ENCODE measurements around the gene DMXL1.

Gene DMXL1, protein sequence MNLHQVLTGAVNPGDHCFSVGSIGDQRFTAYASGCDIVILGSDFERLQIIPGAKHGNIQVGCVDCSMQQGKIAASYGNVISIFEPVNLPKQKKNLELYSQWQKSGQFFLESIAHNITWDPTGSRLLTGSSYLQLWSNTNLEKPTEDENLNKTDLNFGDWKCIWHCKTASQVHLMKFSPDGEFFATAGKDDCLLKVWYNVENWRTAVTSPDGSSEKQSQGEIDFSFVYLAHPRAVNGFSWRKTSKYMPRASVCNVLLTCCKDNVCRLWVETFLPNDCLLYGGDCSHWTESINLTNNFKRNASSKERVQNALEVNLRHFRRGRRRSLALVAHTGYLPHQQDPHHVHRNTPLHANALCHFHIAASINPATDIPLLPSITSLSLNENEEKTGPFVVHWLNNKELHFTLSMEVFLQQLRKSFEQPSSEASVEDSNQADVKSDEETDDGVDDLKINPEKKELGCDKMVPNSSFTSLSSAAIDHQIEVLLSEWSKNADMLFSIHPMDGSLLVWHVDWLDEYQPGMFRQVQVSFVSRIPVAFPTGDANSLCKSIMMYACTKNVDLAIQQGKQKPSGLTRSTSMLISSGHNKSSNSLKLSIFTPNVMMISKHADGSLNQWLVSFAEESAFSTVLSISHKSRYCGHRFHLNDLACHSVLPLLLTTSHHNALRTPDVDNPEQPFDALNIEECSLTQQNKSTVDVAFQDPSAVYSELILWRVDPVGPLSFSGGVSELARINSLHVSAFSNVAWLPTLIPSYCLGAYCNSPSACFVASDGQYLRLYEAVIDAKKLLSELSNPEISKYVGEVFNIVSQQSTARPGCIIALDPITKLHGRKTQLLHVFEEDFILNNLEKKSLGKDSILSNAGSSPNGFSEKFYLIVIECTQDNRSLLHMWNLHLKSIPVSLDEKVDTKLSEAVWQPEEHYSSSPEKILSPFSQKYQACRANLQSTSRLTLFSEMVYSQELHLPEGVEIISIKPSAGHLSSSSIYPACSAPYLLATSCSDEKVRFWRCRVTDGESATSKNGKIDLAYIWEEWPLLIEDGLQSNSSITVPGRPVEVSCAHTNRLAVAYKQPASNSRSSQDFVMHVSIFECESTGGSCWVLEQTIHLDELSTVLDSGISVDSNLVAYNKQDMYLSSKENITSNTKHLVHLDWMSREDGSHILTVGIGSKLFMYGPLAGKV (N-terminal part only)

DNA sequence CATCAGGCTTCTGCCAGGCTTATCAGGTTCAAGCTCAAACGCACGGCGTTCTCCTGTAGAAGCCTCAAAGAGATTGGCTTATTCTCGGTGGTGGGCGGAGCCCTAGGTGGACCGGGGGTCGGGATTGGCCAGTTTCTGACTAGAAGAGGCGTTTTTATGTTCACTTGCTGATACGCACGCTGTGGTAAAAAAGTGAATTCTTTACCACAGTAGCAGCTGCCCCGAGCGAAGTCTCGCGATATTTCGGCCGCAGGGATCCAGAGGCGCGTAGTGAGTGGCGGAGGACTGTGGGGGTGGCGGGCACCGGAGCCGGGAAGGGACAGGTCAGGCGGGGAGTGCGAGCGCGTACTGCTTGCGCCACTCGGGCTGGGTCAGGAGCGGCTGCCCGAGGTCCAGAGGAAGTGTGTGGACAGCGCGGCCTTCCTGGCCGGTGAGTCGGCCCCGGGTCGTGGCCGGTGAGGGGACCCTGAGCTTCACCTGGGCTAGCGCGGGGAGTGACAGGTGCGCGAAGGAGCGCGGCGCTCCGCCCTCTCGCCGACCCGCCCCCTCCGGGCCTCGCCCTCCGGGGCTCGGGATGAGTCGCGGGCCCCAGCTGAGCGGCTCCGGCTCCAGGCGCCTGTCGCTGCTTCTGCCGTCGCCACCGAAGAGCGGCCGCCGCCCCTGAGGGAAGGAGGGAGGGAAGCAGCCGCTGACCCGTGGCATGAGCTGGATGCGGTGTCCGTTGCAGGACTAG lies at the start of gene DMXL1:
Gene DMXL1 (plus strand): TSS at position 260 of the 733 bp plus-strand sequence. CDS start 483 bp downstream, outside the sequence.
- peak; percentile 92 to 96 (median 94) for DNase-seq

DNA sequence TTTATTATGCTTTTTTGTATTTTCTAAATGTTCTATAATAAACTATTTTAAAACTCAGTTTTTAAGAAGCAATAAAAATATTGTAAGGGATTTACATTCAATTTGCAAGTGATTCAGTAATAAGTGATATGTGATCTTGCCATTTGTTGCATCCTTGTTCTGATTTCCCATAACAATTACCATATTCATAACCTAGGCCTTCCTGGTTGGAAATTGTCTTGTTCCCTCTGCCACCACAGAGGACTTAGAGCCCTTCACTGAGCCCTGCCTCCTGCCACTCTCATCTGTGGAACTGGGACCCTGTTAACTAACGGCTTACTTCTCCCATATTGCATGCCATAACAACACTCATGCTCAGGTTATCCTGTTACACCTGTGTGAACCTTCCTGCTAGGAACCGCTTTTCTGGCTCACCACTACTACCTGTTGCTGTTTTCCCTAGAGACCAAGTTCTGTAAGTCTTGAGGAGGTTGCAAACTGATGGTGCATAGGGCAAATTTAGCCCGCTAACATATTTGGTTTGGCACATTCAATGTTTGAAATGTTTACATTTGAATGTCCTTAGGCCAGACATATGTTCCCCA lies 49.6 kb upstream of the DMXL1 start:
- DNase-seq, result no peak

DNA sequence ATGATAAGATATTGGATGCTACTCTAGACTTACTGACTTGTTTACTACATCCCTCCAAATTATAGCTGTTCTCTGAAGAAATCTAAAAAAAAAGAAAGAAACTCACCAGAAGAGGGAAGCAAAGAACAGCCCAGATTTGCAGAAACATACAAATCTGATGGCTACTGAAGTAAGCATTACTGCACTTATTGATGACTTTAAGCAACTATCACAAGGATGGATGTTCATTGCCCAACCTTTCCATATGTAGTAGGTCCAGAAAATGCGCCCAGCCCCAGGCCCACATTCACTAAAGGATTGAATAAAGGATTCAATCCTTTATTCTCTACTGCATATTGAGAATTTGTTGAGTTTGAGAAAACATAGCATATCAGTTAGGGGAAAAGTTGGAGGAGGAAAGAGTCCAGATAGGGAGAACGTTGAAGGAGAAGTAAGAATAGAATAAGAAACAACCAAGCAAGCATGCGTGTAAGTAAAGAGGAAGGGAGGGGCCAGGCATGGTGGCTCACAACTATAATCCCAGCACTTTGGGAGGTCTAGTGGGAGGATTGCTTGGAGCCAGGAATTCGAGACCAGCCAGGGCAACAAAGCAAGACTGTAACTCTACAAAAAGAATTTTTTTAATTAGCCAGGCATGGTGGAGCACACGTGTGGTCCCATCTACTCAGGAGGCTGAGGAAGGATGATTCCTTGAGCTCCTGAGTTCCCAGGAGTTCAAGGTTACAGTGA lies 48.7 kb upstream of the DMXL1 start:
- DNase-seq, result no peak

DNA sequence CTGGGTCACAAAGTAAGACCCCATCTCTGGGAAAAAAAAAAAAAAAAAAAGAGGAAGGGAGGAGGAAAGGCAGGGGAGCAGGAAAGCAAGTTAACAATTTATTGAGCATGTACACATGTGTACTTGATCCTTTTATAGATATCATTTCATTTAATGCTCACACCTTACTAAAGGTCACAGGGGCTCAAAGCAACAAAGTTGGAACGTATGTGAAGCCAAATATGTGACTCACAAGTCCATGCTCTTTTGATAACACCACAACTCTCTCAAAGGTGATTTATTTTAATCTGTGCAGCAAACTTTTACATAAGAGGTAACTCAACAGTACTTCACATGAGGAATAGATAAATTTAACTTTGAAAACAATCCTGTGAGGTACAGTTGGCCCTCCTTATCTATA lies 48.1 kb upstream of the DMXL1 start:
- no peak for DNase-seq

DNA sequence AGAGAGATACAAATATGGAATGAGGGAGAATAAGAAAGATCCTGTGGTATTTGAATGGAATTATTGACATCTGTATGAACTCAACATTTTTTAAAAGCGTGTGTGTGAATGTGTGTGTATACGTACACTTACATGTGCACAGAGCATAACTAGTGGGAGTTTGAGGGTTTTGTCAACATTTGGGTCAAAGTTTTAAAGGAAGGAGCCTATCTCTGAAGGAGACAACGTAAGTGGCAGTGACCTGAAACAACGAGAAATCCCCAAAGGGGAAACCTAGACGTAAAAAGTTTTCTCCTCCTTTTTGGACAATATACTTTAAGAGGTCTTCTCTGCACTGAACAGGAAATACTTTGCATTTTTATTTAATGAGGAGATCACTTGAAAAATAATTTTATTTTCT lies 42.3 kb upstream of the DMXL1 start:
- no peak for DNase-seq

DNA sequence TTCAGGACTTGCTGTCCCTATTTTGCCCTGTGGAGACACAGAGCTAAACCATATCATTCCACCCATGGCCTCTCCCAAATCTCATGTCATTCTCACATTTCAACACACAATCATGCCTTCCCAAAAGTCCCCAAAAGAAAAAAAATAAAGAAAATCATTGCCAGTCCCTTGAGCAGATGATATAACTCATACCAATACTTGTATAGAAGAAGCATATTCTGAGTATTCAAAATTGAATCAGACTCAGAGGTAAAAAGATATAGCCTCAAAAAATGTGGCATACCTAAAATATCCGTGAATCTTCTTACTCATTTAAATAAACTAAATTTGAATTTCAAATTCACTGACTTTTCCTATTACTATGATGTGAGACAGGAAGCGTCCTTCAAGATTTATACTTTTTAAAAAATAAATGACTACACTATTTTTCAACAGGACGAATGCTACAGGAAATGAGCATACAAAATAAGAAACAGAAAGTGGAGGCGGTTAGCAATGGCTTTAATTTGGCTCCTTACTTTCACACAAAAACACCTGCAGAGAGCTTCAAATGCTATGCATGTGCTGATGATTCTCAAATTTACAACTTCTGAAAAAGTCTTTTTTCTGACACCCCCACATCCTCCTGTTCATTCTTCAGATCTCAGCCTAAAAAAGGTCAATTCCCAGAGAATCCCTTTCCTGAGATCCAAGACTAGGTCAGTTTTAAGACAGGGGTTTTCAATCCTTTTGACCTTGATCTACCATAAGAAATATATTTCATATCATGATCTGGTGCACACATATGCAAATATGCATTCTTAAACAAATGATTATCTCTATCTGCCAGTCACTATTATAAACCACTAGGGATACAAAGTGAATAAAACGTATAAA lies 39.6 kb upstream of the DMXL1 start:
- DNase-seq, result no peak

DNA sequence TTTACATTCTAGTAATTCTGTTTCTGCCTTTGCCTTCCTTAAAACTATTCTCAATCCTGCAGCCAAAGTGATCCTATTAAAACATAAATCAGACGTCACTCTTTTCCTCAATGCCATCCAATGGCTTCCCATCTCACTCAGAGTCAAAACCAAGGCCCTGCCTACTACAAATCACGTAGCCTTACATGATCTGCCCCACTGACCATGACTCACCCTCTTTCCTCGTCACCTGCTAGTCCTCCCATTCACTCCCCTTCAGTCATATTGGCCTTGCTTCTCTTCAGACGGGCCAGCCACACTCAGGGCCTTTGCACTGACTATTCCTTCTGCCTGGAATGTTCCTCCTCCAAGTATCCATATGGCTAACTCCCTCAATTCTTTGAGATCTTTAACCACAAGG lies 39.0 kb upstream of the DMXL1 start:
- peak in 1 of 4 experiments; percentile 4 for DNase-seq

DNA sequence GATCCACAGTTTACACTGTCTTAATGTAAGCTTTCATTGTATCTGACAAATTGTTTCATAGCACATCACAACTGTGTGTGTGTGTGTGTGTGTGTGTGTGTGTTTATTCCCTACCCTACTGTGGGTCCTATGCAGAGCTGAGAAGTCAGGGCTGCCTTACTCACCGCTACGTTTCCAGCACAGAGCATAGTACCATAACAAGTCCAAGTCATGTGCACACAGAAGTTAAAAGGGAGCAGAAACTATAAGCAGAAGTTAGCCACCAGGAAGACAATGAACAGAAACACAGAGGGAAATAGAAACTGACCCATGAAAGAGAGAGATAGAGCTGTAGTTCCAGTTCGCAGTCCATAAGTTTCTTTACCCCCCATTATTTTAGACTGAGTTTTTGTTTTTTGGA lies 38.2 kb upstream of the DMXL1 start:
- DNase-seq, result no peak

DNA sequence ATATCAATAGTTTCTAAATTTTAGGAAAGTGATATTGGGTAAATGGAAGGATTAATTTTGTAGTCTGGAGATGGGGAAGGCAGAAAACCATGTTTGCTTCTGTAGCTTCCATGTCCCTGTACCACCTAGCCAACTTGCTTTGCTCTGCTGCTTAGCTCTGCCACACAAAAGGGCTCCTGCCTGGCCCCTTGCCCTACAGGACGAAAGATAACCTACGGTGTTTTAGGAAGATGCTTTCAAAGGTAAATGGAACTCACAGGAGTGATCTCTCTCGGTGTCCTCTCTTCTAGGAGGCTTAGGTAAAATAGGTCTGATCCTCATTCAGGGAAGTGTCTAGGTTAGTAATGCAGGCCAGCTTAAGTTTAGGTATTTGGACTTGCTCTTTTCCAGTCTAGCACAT lies 37.8 kb upstream of the DMXL1 start:
- no peak for DNase-seq

DNA sequence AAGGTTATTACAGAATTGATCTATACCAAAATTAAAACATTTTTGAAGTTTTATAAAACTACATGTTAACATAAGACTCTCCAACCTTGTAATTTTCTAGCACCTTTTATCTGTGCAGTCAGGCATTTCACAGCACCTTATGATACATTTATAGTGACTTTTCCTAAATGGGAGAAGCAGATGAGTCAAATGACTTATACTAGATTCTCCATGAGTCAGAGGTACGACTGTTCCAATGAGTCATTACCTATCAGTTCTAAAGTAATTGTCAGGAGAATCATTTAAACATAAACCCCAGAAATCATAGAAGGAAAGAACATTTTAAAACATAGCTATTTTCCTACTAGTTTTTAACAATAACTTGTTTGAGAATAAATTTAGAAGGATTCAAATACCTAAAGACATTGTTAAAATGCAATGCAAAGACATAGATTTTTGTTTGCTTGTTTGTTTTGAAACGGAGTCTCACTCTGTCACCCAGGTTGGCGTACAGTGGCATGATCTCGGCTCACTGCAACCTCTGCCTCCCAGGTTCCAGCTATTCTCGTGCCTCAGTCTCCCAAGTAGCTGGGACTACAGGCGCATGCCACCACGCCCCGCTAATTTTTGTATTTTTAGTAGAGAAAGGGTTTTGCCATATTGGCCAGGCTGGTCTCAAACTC lies 34.7 kb upstream of the DMXL1 start:
- no peak for DNase-seq

DNA sequence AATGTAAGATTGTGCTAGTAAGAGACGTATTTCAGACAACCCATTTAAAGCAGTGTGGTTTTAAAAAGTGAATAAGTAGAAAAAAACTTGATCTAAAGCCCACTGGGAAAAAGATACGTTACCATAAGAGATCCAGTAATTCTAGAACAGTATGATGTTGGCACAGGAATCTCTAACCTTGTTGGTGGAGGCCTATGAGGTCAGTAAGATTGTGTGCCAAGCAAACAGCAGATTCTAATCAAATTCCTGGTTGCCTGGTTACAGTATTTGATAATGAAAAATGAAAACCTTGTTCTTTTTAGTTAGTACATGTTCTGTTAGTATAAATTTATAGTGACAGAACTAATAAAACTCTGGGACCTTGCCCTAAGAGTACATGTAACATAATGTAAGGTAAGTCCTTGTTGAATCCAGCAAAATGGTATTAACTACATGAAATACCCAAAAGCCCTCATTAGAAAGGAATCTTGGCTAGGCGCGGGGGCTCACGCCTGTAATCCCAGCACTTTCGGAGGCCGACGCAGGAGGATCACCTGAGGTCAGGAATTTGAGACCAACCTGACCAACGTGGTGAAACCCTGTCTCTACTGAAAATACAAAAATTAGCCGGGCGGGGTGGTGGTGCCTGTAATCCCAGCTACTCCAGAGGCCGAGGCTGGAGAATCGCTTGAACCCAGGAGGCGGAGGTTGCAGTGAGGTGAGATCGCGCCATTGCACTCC lies 33.2 kb upstream of the DMXL1 start:
- DNase-seq, result no peak

DNA sequence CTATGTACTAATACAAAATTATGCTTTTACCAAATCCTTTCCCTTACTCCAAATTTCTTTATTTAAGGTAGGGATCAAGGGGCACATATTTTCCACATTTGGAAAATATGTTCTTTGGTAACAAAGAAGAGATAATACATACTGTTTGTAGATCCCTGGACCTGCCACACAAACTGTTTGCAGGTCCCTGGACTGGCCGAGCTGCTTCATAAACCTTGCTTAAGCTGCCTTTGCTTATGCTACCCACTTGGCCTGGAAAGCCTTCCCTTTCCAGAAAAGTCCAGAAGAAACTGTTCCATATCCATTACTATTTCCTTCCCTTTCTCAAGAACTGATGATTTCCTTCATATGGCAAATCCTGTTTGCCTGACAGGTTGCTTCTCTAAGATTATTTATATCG lies 22.6 kb upstream of the DMXL1 start:
- no peak for DNase-seq

DNA sequence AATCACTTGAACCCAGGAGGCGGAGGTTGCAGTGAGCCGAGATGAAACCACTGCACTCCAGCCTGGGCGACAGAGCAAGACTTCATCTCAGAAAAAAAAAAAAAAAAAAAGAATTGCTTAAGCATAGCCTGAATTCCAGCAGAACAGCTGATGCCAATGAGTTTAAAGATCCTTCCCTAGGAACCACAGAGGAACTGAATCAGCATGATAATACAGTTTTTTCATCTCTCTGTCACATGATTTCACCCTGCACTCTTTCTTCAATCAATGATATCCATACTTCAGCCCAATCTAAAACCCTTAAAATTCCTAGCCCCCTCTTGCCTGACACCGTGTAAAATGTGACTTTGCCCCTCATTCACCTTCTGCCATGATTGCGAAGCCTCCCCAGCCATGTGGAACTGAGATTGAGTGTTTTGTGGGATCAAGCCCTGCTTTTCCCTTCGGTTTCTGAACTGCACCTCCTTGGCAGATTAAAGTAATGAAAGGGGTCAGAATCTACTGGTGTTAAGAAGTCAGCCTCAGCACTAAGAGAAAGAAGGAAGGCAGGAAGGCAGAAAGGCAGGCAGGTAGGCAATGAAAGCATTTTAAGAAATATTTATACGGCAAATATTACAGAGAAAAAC lies 20.9 kb upstream of the DMXL1 start:
- DNase-seq, result no peak

DNA sequence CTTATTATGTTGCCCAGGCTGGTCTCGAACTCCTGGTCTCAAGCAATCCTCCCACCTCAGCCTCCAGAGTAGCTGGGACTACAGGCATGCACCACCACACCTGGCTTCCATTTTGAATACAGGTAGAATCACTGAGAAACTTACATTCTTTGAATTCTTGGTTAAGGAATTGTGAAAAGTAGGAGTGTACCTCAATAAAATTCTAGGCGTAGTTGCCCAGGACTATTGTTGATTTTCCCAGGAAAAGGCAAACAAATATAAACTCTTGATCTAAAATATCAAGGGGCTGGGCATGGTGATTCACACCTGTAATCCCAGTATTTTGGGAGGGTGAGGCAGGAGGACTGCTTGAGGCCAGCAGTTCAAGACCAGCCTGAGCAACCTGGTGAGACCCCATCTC lies 16.8 kb upstream of the DMXL1 start:
- no peak for DNase-seq

DNA sequence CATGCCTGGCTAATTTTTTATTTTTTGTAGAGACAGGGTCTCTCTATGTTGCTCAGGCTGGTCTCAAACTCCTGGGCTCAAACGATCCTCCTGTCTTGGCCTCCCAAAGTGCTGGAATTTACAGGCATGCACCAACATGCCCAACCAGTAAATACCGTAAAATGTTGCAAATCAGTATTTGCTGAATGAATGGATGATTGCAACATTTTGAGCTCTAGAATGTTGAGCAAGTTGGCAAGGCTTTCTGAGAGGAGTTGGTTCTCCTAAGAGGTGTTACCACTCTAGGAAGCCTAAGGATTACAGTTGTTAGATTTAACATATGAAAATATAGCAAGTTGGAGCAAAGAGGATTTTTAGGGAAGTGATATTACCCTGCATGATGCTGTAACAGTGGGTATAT lies 15.6 kb upstream of the DMXL1 start:
- no peak for DNase-seq

DNA sequence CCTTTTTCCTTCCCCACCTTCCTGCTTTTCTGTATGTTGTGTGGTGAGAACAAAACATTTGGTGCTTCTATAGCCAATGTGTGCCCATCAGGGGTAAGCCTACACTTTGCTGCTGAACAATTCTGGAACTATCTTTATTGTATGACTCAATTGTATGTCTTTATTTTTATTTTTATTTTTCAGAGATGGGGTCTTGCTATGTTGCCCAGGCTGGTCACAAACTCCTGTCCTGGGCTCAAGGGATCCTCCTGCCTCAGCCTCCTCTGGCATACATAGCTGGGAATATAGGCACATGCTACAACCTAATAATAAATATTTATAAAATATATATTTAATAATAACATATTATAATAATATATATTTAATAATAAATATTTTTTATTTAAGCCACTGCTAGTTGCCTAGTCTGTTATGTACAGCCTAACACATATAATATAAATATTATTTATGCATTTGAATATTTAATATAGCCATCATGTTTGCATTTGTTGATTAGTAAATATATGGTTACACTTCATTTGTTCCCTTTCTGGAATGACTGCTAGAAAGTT lies 11.8 kb upstream of the DMXL1 start:
- no peak for DNase-seq

DNA sequence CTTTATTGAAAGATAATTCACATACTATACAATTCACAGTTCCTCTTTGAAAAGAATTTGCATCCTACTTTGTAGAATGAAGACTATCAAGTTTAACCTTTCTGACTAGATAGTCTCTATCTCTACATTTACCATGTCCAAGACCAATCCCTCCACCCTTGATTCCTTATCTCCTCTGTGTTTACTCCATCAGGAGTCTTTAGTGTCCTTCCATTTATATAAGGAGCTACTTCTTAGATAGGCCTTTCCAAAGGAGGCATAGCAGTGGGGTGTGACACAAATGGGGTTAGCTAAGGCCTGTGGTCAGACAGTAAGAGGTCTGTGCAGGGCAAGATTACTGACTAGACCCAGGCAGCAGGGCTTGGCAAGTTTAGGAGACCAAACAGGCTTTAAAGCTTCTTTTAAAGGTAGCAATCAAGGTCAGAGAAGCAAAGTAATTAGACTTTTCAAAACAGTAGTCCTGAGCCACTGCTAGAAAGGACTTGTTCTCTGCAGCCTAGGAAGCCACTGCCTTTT lies 11.1 kb upstream of the DMXL1 start:
- DNase-seq, result no peak
